Stimulated activated CD4-positive, alpha-beta T cell treated with anti-CD3 and anti-CD28 coated beads, Interleukin-12 subunit alpha, Interleukin-12 subunit beta, amount 100 ng/mL, for 48 hours (primary cell): Measurements from ENCODE around the gene TNNC1.

Experiments used
- DNase-seq, 3 donors: peaks; one replicate each; pipeline ENCODE4 v3.0.0-alpha.2; 2020; ENCODE audit warnings: low read depth in 2 of 3, low spot score in 1 of 3

Gene TNNC1

GRCh38 chr3:52453496-52454249 lies at the start of gene TNNC1:
Gene TNNC1, minus strand, starts transcription at chr3:52454041. Its CDS starts 26 bp downstream, at chr3:52454015.
- no peak for DNase-seq

DNA sequence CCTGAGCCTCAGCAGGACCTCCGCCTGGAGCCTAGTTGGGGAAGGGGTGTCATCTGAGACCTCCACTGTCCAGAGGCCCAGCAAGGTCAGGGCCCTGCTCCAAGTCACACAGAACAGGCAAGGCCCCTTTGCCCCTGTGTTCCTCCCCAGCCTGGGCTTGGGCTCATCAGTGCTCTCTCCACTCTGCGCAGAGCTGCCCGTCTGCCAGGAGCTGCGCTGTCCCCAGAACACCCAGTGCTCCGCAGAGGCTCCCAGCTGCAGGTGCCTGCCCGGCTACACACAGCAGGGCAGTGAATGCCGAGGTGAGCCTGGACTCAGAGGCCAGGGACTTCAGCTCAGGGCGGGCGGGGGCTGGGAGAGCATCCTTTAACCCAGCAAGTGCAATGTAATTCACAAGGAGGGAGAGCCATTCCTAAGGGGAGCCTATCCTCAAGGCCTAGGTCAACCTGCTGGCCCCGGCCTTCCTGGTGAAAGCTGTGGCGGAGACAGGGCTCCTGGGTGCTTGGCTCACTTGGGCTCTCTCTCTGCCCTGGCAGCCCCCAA lies 49.0 kb upstream of the TNNC1 start:
- no peak for DNase-seq

- no peak for DNase-seq
Observed at GRCh38 chr3:52502001-52502400, 48.2 kb upstream of the TNNC1 start.

DNA sequence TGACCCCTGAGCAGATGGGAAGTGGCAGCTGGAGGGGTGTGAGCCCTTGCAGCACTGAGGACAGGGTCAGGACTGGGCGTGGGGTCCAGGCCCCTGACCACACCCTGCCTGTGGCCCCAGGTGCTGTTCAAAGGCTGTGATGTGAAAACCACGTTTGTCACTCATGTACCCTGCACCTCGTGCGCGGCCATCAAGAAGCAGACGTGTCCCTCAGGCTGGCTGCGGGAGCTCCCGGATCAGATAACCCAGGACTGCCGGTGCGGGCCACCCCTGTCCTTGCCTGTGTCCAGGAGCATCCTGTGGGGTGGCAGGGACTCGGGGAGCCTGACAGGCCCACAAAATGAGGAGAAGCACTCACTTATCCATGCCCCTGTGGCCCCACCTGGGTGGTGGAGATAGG lies 47.2 kb upstream of the TNNC1 start:
- DNase-seq, result no peak

GRCh38 chr3:52498137-52499054 lies 44.6 kb upstream of the TNNC1 start:
- no peak for DNase-seq

GRCh38 chr3:52495777-52496602 lies 42.1 kb upstream of the TNNC1 start:
- DNase-seq, result no peak

GRCh38 chr3:52494886-52495495 lies 41.1 kb upstream of the TNNC1 start, which contains the start of gene STAB1:
Gene STAB1, plus strand, starts transcription at chr3:52495338. Its CDS starts 76 bp downstream, at chr3:52495414.
- DNase-seq, result no peak

GRCh38 chr3:52494445-52494844 lies 40.6 kb upstream of the TNNC1 start:
- DNase-seq, result no peak

DNA sequence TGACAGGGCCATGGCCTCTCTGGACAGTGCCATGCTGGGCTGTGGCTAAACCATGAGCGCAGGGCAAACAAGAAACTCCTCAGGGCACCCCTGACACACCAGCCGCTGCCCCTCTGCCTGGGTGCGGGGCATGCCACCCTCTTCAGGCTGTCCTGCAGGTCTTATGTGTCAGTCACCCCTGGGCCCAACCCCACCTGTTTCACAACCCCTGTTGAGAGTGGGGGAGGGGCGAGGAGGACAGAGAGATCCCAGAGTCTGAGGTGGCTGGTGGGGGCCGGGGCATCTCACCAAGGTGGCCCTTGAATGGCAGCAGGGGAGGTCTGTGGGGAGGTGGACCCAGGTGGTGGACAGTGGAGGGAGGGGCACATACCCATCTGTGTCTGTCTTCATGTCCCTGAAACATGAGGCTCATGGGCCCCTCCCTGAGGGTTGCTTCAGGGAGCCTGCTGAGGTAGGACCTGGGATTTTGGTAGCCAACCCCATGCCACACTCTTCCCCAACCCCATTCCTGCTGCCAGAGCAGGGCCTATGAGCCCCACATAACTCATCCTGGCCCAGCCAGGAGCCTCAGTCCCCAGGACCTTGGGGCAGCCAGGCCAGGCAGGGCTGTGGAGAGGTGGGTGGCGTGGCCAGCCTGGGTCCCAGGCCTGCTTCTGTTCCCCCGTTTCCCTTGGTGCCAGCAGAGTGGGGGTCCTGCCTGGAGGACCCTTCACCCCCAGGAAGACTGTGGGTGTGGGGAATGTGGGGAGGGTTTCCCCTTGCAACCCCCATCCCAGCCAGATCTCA lies 39.6 kb upstream of the TNNC1 start:
- DNase-seq, result no peak

- no peak for DNase-seq
Observed at GRCh38 chr3:52492059-52492458, 38.2 kb upstream of the TNNC1 start.

GRCh38 chr3:52490939-52491526 lies 37.2 kb upstream of the TNNC1 start:
- DNase-seq, result no peak

DNA sequence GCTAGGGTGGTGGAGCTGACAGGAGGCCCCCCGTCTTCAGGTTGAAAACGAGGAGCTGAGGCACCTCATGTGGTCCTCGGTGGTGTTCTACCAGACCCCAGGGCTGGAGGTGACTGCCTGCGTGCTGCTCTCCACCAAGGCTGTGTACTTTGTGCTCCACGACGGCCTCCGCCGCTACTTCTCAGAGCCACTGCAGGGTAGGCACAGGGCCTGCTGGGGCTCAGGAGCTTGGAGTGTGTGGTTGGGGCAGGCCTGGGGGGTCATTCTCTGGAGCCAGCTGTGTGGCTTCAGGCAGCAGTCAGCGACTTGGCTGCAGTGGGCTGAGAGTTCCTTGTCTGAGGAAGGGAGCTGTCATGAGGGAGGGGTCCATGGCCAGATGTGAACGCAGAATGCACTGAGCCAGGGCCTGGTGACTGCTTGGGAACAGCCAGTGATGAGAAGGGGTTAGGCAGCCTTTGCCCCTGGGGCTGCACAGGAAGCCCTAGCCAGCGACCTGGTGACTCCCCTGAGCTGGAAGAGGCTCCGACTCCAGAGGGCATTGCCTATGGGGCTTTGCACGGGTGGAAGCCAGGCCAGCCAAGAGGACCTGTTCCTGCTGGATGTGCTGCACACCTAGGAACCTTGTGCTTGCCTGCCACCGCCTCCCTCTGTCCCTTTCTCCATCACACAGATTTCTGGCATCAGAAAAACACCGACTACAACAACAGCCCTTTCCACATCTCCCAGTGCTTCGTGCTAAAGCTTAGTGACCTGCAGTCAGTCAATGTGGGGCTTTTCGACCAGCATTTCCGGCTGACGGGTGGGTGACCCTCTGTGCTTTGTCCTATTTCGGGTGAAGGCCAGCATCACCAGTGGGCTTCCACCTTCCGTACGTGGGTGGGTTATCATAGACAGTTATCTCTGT lies 36.4 kb upstream of the TNNC1 start:
- no peak for DNase-seq

GRCh38 chr3:52489453-52489852 lies 35.6 kb upstream of the TNNC1 start:
- no peak for DNase-seq

DNA sequence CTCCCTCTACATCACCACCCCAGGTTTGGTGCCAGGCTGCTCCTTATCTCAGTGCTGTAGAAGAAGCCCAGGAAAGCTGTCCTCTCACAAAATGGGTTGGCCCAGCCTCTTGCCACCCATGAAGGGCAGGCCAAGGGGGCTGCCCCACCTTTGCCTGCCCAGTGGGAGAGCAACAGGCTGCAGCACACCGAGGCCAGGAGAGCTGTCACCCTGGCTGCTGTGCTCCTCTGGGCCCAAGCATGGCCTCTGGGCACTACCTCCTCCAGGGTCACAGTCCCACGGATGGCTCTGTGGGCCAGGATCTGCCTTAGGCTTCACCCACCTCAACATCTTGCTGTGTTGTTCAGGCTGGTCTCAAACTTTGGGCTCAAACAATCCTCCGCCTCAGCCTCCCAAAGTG lies 34.9 kb upstream of the TNNC1 start:
- DNase-seq, result no peak

- no peak for DNase-seq
Observed at GRCh38 chr3:52487788-52488691, 34.2 kb upstream of the TNNC1 start.

DNA sequence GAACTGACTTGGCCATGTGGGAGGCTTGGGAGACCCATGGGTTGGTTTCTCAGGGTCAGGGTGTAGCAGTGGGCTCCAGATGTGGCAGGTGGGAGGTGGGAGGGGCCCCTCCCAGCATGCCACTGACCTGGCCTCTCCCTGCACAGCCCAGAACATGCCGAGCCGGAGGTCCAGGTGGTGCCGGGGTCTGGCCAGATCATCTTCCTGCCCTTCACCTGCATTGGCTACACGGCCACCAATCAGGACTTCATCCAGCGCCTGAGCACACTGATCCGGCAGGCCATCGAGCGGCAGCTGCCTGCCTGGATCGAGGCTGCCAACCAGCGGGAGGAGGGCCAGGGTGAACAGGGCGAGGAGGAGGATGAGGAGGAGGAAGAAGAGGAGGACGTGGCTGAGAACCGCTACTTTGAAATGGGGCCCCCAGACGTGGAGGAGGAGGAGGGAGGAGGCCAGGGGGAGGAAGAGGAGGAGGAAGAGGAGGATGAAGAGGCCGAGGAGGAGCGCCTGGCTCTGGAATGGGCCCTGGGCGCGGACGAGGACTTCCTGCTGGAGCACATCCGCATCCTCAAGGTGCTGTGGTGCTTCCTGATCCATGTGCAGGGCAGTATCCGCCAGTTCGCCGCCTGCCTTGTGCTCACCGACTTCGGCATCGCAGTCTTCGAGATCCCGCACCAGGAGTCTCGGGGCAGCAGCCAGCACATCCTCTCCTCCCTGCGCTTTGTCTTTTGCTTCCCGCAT lies 33.4 kb upstream of the TNNC1 start:
- no peak for DNase-seq
